Measurements from ENCODE around the gene KRT80. TPM values are rescaled to one million over a fixed set of nuclear protein-coding genes. Genes with fewer than 3 reads are reported as not detected.

The KRT80 gene
- total and polyA plus RNA-seq, 2 experiments from 2014 or later: not detected

DNA sequence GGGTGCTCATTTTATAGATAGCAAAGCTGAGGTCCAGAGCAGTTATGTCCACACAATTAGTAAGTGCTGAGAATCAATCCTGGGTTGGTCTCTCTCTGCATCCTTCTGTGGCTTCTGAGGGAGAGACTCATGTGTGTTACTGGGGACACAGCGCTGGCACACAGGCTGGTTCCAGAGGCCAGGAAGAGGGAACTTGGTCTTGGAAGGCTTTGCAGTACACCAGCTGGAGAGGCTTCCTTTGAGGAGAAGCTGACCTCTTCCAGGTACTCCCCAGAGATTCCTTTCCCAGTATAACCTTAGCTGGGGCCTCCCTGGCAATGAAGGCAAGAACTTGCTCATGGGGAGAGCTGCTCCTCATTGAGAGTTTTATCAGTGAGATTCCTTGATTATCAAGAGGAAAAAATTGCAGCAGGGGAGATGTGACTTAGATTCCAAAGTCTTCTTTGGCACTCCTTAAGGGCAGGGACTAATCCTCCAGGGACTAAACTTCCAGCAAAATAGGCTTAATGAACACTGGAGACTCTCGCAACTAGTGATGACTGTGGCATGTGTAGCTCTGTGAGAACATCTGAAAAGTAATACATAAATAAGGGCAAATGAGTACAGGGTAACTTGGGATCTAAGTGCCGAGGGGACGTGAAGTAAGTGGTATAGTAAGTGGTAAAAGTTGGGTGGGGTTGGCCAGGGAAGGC lies 13.9 kb upstream of the KRT80 start:
- DNase-seq (ENCODE audit: low spot score): no peak
- H3K27ac Mint-ChIP-seq: no peak overlapping the region

More for the DNA sequence above, 13.9 kb upstream of the KRT80 start:
- no peak overlapping the region for H3K4me3 ChIP-seq
- no peak overlapping the region for H3K4me2 ChIP-seq
- no peaks in the 10 kb centered on the region for H3K79me2 ChIP-seq (replicated peaks; ENCODE audit: insufficient read depth)
- H3K9me3 Mint-ChIP-seq: no peaks in the 10 kb centered on the region; the same call in 2 of the 3 replicates
- H3F3A ChIP-seq (replicated peaks; ENCODE audit: low read depth): no peaks in the 10 kb centered on the region
- no peaks in the 10 kb centered on the region for H3K9me2 ChIP-seq (ENCODE audit: insufficient read depth)
- ATAC-seq: no peak
- H2AFZ ChIP-seq: no peak overlapping the region
- no peak for TF ChIP-seq ZNF114 (CRISPR knock-in tag; IDR thresholded peaks at IDR 0.05)
- TF ChIP-seq, protein P1, sequence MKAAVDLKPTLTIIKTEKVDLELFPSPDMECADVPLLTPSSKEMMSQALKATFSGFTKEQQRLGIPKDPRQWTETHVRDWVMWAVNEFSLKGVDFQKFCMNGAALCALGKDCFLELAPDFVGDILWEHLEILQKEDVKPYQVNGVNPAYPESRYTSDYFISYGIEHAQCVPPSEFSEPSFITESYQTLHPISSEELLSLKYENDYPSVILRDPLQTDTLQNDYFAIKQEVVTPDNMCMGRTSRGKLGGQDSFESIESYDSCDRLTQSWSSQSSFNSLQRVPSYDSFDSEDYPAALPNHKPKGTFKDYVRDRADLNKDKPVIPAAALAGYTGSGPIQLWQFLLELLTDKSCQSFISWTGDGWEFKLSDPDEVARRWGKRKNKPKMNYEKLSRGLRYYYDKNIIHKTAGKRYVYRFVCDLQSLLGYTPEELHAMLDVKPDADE (IDR thresholded peaks at IDR 0.05): no peak
- TF ChIP-seq, protein P2, sequence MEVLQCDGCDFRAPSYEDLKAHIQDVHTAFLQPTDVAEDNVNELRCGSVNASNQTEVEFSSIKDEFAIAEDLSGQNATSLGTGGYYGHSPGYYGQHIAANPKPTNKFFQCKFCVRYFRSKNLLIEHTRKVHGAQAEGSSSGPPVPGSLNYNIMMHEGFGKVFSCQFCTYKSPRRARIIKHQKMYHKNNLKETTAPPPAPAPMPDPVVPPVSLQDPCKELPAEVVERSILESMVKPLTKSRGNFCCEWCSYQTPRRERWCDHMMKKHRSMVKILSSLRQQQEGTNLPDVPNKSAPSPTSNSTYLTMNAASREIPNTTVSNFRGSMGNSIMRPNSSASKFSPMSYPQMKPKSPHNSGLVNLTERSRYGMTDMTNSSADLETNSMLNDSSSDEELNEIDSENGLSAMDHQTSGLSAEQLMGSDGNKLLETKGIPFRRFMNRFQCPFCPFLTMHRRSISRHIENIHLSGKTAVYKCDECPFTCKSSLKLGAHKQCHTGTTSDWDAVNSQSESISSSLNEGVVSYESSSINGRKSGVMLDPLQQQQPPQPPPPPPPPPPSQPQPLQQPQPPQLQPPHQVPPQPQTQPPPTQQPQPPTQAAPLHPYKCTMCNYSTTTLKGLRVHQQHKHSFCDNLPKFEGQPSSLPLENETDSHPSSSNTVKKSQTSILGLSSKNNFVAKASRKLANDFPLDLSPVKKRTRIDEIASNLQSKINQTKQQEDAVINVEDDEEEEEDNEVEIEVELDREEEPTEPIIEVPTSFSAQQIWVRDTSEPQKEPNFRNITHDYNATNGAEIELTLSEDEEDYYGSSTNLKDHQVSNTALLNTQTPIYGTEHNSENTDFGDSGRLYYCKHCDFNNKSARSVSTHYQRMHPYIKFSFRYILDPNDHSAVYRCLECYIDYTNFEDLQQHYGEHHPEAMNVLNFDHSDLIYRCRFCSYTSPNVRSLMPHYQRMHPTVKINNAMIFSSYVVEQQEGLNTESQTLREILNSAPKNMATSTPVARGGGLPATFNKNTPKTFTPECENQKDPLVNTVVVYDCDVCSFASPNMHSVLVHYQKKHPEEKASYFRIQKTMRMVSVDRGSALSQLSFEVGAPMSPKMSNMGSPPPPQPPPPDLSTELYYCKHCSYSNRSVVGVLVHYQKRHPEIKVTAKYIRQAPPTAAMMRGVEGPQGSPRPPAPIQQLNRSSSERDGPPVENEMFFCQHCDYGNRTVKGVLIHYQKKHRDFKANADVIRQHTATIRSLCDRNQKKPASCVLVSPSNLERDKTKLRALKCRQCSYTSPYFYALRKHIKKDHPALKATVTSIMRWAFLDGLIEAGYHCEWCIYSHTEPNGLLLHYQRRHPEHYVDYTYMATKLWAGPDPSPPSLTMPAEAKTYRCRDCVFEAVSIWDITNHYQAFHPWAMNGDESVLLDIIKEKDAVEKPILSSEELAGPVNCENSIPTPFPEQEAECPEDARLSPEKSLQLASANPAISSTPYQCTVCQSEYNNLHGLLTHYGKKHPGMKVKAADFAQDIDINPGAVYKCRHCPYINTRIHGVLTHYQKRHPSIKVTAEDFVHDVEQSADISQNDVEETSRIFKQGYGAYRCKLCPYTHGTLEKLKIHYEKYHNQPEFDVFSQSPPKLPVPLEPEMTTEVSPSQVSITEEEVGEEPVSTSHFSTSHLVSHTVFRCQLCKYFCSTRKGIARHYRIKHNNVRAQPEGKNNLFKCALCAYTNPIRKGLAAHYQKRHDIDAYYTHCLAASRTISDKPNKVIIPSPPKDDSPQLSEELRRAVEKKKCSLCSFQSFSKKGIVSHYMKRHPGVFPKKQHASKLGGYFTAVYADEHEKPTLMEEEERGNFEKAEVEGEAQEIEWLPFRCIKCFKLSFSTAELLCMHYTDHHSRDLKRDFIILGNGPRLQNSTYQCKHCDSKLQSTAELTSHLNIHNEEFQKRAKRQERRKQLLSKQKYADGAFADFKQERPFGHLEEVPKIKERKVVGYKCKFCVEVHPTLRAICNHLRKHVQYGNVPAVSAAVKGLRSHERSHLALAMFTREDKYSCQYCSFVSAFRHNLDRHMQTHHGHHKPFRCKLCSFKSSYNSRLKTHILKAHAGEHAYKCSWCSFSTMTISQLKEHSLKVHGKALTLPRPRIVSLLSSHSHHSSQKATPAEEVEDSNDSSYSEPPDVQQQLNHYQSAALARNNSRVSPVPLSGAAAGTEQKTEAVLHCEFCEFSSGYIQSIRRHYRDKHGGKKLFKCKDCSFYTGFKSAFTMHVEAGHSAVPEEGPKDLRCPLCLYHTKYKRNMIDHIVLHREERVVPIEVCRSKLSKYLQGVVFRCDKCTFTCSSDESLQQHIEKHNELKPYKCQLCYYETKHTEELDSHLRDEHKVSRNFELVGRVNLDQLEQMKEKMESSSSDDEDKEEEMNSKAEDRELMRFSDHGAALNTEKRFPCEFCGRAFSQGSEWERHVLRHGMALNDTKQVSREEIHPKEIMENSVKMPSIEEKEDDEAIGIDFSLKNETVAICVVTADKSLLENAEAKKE (CRISPR knock-in tag; IDR thresholded peaks at IDR 0.05): no peak
- no peak overlapping the region for H3K27ac ChIP-seq (ENCODE audit: low read depth)
- H3K27me3 Mint-ChIP-seq (ENCODE audit: insufficient read depth, low read depth, poor library complexity): no peaks in the 10 kb centered on the region
- no peaks in the 10 kb centered on the region for H3K36me3 Mint-ChIP-seq (ENCODE audit: low read depth)
- H4K20me1 ChIP-seq (replicated peaks; ENCODE audit: insufficient read depth): no peaks in the 10 kb centered on the region
- H3K27me3 ChIP-seq (ENCODE audit: insufficient read depth): no peaks in the 10 kb centered on the region
- H3K4me3 Mint-ChIP-seq: no peak overlapping the region
- peaks cover 5% of the 10 kb centered on the region for H3K4me1 ChIP-seq (ENCODE audit: insufficient read depth)
- peaks cover 24% of the 10 kb centered on the region for H3K4me1 Mint-ChIP-seq
- no peaks in the 10 kb centered on the region for H3K36me3 ChIP-seq (ENCODE audit: insufficient read depth)

Data from GM23338 (cell line).